T-helper 17 cell (primary cell): Measurements from ENCODE around the gene CMAS. TPM values are rescaled to one million over a fixed set of nuclear protein-coding genes. Genes with fewer than 3 reads are reported as not detected.
A peak's percentile ranks its signal among the peaks of the same experiment; 100 is the strongest.
"Not testable (repeated sequence)": the region's sequence is repeated elsewhere in the genome, so short reads cannot be mapped to it uniquely, and the experiment has no call there.

Experiments
- ATAC-seq: fragments of 150-1000 bp; cut with Tn5 transposase; 2 replicates; pipeline ENCODE4 v1.10.0; 2021; ENCODE audit warnings: mild to moderate bottlenecking, moderate library complexity
- DNase-seq, 3 donors: peaks; one replicate each; pipeline versions ENCODE4 v3.0.0 to v3.0.0-alpha.2; 2020 to 2021
- H3K9me3 ChIP-seq: one replicate; pipeline ENCODE4 v1.7.0; 2013; ENCODE audit warnings: low read length, mild to moderate bottlenecking; ENCODE audit not compliant: control insufficient read depth, poor library complexity, severe bottlenecking
- H3K27ac Mint-ChIP-seq: one replicate; pipeline ENCODE4 v1.8.0; 2022; ENCODE audit warnings: mild to moderate bottlenecking, moderate library complexity, mixed read lengths
- H3K27me3 Mint-ChIP-seq: one replicate; pipeline ENCODE4 v1.8.0; 2022; ENCODE audit warnings: mixed read lengths
- H3K36me3 Mint-ChIP-seq: one replicate; pipeline ENCODE4 v1.8.0; 2022; ENCODE audit warnings: low read depth, mixed read lengths
- H3K4me1 Mint-ChIP-seq: one replicate; pipeline ENCODE4 v1.8.0; 2022; ENCODE audit warnings: mild to moderate bottlenecking, mixed read lengths
- H3K4me3 Mint-ChIP-seq: one replicate; pipeline ENCODE4 v1.8.0; 2022; ENCODE audit warnings: mild to moderate bottlenecking, moderate library complexity, mixed read lengths
- total RNA-seq, 4 donors: library from RNA in 2 of 4; stranded (reverse) in 2 of 4; gene quantifications; one replicate each; pipeline ENCODE4 v1.2.3 and lab custom pipeline; 2022 to 2026

The CMAS gene
- 10 to 100 TPM; 10.7 to 15.2 TPM for total RNA-seq
- total RNA-seq (lab: John Stamatoyannopoulos, UW): 14.7 to 19.4 reads per million in 2 donors

GRCh38 chr12:22046090-22046967 lies at the start of gene CMAS:
TSS of gene CMAS (plus strand) at chr12:22046218. CDS start at chr12:22046304, 86 bp downstream.
- Mint-ChIP-seq H3K27ac (peak within 1 kb of the TSS; percentile 88), H3K4me1 (peaks cover 38% of the 10 kb centered on the region), H3K36me3 (no peaks in the 10 kb centered on the region), H3K27me3 (peaks cover 6% of the 10 kb centered on the region), H3K4me3 (peak within 1 kb of the TSS; percentile 93)
- no peaks in the 10 kb centered on the region for H3K9me3 ChIP-seq
- DNase-seq (peak; percentile 60 to 76 (median 76)), ATAC-seq (peak; percentile 93)

- DNase-seq: no peak
- no peak overlapping the region for H3K4me3 Mint-ChIP-seq
Observed at GRCh38 chr12:21998295-21998694, 47.7 kb upstream of the CMAS start.

GRCh38 chr12:21998782-21999181 lies 47.2 kb upstream of the CMAS start:
- no peaks in the 10 kb centered on the region for H3K9me3 ChIP-seq
- ATAC-seq (no peak), DNase-seq (no peak)
- Mint-ChIP-seq H3K27me3 (peaks cover 13% of the 10 kb centered on the region), H3K27ac (no peak overlapping the region), H3K36me3 (no peaks in the 10 kb centered on the region), H3K4me1 (no peaks in the 10 kb centered on the region), H3K4me3 (no peak overlapping the region)

More at GRCh38 chr12:21998295-21998694, 47.7 kb upstream of the CMAS start:
- no peak overlapping the region for H3K27ac Mint-ChIP-seq
- no peaks in the 10 kb centered on the region for H3K9me3 ChIP-seq
- ATAC-seq: no peak
- H3K36me3 Mint-ChIP-seq: no peaks in the 10 kb centered on the region
- peaks cover 13% of the 10 kb centered on the region for H3K27me3 Mint-ChIP-seq
- H3K4me1 Mint-ChIP-seq: no peaks in the 10 kb centered on the region

- Mint-ChIP-seq H3K36me3 (no peaks in the 10 kb centered on the region), H3K27ac (no peak overlapping the region), H3K4me3 (no peak overlapping the region), H3K4me1 (no peaks in the 10 kb centered on the region), H3K27me3 (peaks cover 8% of the 10 kb centered on the region)
- no peak for ATAC-seq
- DNase-seq: no peak
- no peaks in the 10 kb centered on the region for H3K9me3 ChIP-seq
Observed at GRCh38 chr12:22002430-22002829, 43.6 kb upstream of the CMAS start.

GRCh38 chr12:22007794-22008193 lies 38.2 kb upstream of the CMAS start:
- H3K27me3 Mint-ChIP-seq: peaks cover 13% of the 10 kb centered on the region
- not testable (repeated sequence) for DNase-seq, H3K36me3 Mint-ChIP-seq, H3K27ac Mint-ChIP-seq, ATAC-seq, H3K9me3 ChIP-seq, H3K4me1 Mint-ChIP-seq, H3K4me3 Mint-ChIP-seq

- H3K36me3 Mint-ChIP-seq: peaks cover 2% of the 10 kb centered on the region
- H3K27me3 Mint-ChIP-seq: peaks cover 14% of the 10 kb centered on the region
- ATAC-seq: no peak
- H3K9me3 ChIP-seq: no peaks in the 10 kb centered on the region
- no peak overlapping the region for H3K4me3 Mint-ChIP-seq
- DNase-seq: no peak
- H3K27ac Mint-ChIP-seq: no peak overlapping the region
- H3K4me1 Mint-ChIP-seq: no peaks in the 10 kb centered on the region
Observed at GRCh38 chr12:22008196-22008595, 37.8 kb upstream of the CMAS start.

GRCh38 chr12:22014041-22014782 lies 31.8 kb upstream of the CMAS start:
- DNase-seq (no peak), ATAC-seq (no peak)
- Mint-ChIP-seq H3K4me1 (peaks cover 3% of the 10 kb centered on the region), H3K27ac (no peak overlapping the region), H3K36me3 (peaks cover 2% of the 10 kb centered on the region), H3K4me3 (no peak overlapping the region), H3K27me3 (peaks cover 32% of the 10 kb centered on the region)
- H3K9me3 ChIP-seq: no peaks in the 10 kb centered on the region

- no peak for DNase-seq
- Mint-ChIP-seq H3K27me3 (peaks cover 32% of the 10 kb centered on the region), H3K4me3 (no peak overlapping the region), H3K4me1 (peaks cover 3% of the 10 kb centered on the region), H3K36me3 (peaks cover 2% of the 10 kb centered on the region), H3K27ac (no peak overlapping the region)
- no peaks in the 10 kb centered on the region for H3K9me3 ChIP-seq
- no peak for ATAC-seq
Observed at GRCh38 chr12:22014783-22015144, 31.3 kb upstream of the CMAS start.

- ATAC-seq (no peak), DNase-seq (no peak)
- H3K27ac Mint-ChIP-seq: no peak overlapping the region
- H3K27me3 Mint-ChIP-seq: peaks cover 40% of the 10 kb centered on the region
- no peak overlapping the region for H3K4me3 Mint-ChIP-seq
- peaks cover 2% of the 10 kb centered on the region for H3K36me3 Mint-ChIP-seq
- no peaks in the 10 kb centered on the region for H3K9me3 ChIP-seq
- H3K4me1 Mint-ChIP-seq: peaks cover 3% of the 10 kb centered on the region
Observed at GRCh38 chr12:22016982-22017381, 29.0 kb upstream of the CMAS start.

- peaks cover 3% of the 10 kb centered on the region for H3K4me1 Mint-ChIP-seq
- DNase-seq: no peak
- H3K27me3 Mint-ChIP-seq: peaks cover 32% of the 10 kb centered on the region
- peaks cover 2% of the 10 kb centered on the region for H3K36me3 Mint-ChIP-seq
- ATAC-seq: no peak
- H3K9me3 ChIP-seq: no peaks in the 10 kb centered on the region
- no peak overlapping the region for H3K4me3 Mint-ChIP-seq
- no peak overlapping the region for H3K27ac Mint-ChIP-seq
Observed at GRCh38 chr12:22018860-22019259, 27.2 kb upstream of the CMAS start.

GRCh38 chr12:22023489-22023888 lies 22.5 kb upstream of the CMAS start:
- H3K36me3 Mint-ChIP-seq, H3K27ac Mint-ChIP-seq, H3K4me3 Mint-ChIP-seq, ATAC-seq, DNase-seq, H3K9me3 ChIP-seq, H3K27me3 Mint-ChIP-seq, H3K4me1 Mint-ChIP-seq: not testable (repeated sequence)

- peaks cover under 1% of the 10 kb centered on the region for H3K36me3 Mint-ChIP-seq
Observed at GRCh38 chr12:22029491-22029890, 16.5 kb upstream of the CMAS start.

GRCh38 chr12:22029991-22030390 lies 16.0 kb upstream of the CMAS start:
- Mint-ChIP-seq H3K4me1 (peaks cover 14% of the 10 kb centered on the region), H3K36me3 (peaks cover 3% of the 10 kb centered on the region), H3K27me3 (no peaks in the 10 kb centered on the region), H3K27ac (no peak overlapping the region), H3K4me3 (no peak overlapping the region)
- no peaks in the 10 kb centered on the region for H3K9me3 ChIP-seq
- ATAC-seq (no peak), DNase-seq (no peak)

More at GRCh38 chr12:22029491-22029890, 16.5 kb upstream of the CMAS start:
- DNase-seq: no peak
- H3K4me1 Mint-ChIP-seq: peaks cover 11% of the 10 kb centered on the region
- no peak overlapping the region for H3K27ac Mint-ChIP-seq
- no peaks in the 10 kb centered on the region for H3K9me3 ChIP-seq
- ATAC-seq: no peak
- H3K27me3 Mint-ChIP-seq: no peaks in the 10 kb centered on the region
- no peak overlapping the region for H3K4me3 Mint-ChIP-seq
